ENCODE results near the gene FARS2.

The FARS2 gene

DNA sequence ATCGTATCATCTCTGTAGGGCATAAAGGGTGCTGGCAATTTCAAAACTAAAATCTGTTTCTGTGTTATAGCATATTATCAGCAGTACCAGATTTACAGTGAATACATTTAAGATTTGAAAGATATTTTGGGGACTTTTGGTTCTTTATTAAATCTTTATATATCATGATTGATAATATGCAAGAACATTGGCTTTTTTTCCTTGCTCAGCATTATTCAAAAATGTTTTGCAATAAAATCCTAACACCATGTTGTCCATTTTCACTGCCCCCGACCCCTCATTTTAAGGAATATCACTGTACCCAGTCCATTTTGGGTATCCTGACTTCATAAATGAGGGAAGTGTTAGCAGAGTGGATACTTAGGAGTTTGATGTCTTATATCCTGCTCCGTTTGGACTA lies 16.3 kb downstream of the FARS2 start:
- TF ChIP-seq ZNF311 (tag by site-specific recombination; IDR thresholded peaks at IDR 0.05; ENCODE audit: borderline replicate concordance): no peak
- TF ChIP-seq, protein P1, sequence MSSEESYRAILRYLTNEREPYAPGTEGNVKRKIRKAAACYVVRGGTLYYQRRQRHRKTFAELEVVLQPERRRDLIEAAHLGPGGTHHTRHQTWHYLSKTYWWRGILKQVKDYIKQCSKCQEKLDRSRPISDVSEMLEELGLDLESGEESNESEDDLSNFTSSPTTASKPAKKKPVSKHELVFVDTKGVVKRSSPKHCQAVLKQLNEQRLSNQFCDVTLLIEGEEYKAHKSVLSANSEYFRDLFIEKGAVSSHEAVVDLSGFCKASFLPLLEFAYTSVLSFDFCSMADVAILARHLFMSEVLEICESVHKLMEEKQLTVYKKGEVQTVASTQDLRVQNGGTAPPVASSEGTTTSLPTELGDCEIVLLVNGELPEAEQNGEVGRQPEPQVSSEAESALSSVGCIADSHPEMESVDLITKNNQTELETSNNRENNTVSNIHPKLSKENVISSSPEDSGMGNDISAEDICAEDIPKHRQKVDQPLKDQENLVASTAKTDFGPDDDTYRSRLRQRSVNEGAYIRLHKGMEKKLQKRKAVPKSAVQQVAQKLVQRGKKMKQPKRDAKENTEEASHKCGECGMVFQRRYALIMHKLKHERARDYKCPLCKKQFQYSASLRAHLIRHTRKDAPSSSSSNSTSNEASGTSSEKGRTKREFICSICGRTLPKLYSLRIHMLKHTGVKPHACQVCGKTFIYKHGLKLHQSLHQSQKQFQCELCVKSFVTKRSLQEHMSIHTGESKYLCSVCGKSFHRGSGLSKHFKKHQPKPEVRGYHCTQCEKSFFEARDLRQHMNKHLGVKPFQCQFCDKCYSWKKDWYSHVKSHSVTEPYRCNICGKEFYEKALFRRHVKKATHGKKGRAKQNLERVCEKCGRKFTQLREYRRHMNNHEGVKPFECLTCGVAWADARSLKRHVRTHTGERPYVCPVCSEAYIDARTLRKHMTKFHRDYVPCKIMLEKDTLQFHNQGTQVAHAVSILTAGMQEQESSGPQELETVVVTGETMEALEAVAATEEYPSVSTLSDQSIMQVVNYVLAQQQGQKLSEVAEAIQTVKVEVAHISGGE (tag by site-specific recombination; conservative IDR thresholded peaks at IDR 0.05; ENCODE audit: low read depth): no peak
- TF ChIP-seq KLF16 (tag by site-specific recombination; IDR thresholded peaks at IDR 0.05): no peak
- TF ChIP-seq, protein P2, sequence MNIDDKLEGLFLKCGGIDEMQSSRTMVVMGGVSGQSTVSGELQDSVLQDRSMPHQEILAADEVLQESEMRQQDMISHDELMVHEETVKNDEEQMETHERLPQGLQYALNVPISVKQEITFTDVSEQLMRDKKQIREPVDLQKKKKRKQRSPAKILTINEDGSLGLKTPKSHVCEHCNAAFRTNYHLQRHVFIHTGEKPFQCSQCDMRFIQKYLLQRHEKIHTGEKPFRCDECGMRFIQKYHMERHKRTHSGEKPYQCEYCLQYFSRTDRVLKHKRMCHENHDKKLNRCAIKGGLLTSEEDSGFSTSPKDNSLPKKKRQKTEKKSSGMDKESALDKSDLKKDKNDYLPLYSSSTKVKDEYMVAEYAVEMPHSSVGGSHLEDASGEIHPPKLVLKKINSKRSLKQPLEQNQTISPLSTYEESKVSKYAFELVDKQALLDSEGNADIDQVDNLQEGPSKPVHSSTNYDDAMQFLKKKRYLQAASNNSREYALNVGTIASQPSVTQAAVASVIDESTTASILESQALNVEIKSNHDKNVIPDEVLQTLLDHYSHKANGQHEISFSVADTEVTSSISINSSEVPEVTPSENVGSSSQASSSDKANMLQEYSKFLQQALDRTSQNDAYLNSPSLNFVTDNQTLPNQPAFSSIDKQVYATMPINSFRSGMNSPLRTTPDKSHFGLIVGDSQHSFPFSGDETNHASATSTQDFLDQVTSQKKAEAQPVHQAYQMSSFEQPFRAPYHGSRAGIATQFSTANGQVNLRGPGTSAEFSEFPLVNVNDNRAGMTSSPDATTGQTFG (tag by site-specific recombination; IDR thresholded peaks at IDR 0.05; ENCODE audit: borderline replicate concordance): no peak
- TF ChIP-seq ZNF416 (tag by site-specific recombination; IDR thresholded peaks at IDR 0.05): no peak
- TF ChIP-seq ZNF629 (tag by site-specific recombination; IDR thresholded peaks at IDR 0.05): no peak
- no peak for TF ChIP-seq SP7 (tag by site-specific recombination; IDR thresholded peaks at IDR 0.05)
- TF ChIP-seq, protein P3, sequence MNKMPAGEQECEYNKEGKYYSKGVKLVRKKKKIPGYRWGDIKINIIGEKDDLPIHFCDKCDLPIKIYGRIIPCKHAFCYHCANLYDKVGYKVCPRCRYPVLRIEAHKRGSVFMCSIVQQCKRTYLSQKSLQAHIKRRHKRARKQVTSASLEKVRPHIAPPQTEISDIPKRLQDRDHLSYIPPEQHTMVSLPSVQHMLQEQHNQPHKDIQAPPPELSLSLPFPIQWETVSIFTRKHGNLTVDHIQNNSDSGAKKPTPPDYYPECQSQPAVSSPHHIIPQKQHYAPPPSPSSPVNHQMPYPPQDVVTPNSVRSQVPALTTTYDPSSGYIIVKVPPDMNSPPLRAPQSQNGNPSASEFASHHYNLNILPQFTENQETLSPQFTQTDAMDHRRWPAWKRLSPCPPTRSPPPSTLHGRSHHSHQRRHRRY (tag by site-specific recombination; IDR thresholded peaks at IDR 0.05): no peak
- TF ChIP-seq ZNF707 (tag by site-specific recombination; IDR thresholded peaks at IDR 0.05): no peak
- no peak for TF ChIP-seq MZF1 (tag by site-specific recombination; IDR thresholded peaks at IDR 0.05; ENCODE audit: borderline replicate concordance)
- H3K4me3 ChIP-seq (ENCODE audit: low read depth, low read length): no peak overlapping the region
- H3K27ac ChIP-seq (ENCODE audit: extremely low read depth, low read depth, low read length): no peak overlapping the region
- no peaks in the 10 kb centered on the region for H3K4me1 ChIP-seq (ENCODE audit: control insufficient read depth, insufficient read depth, low read length)
- POLR2A ChIA-PET: no interaction called here
- no peaks in the 10 kb centered on the region for H3K9me3 ChIP-seq (ENCODE audit: control insufficient read depth, insufficient read depth, low read depth, low read length)
- CTCF ChIA-PET: interaction anchor here (0.6 to 0.9 kb wide), 3 partner anchors 15 to 870 kb away, joined by 3 read pairs; no protein-coding TSS in a partner anchor
- H3K36me3 ChIP-seq (ENCODE audit: control insufficient read depth in 2 of 2, insufficient read depth in 1 of 2, low read length in 2 of 2): no peaks in the 10 kb centered on the region

DNA sequence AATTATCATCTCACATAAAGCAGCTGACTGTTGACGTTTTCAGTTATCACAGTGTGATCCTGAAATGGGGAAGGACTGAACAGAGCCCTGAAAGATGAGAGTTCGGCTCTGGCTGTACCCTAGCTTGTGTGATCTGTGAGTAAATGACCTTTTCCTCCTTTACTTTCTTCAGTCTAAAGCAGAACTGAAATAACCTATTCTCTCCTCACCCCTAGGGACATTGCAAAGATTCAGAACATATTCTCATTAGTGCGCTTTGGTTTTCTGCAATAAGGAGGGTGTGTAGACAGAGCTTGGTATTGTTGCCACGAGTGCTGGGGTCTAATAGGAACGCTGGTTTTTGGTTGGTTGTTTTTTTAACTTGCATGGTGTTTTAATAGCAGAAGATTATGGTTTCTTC lies 16.7 kb downstream of the FARS2 start:
- Histone ChIP-seq H3K36me3 (ENCODE audit: control insufficient read depth in 2 of 2, insufficient read depth in 1 of 2, low read length in 2 of 2) (no peaks in the 10 kb centered on the region), H3K4me1 (ENCODE audit: control insufficient read depth, insufficient read depth, low read length) (no peaks in the 10 kb centered on the region), H3K9me3 (ENCODE audit: control insufficient read depth, insufficient read depth, low read depth, low read length) (no peaks in the 10 kb centered on the region), H3K27ac (ENCODE audit: extremely low read depth, low read depth, low read length) (no peak overlapping the region), H3K4me3 (ENCODE audit: low read depth, low read length) (no peak overlapping the region)
- CTCF ChIA-PET: interaction anchor here (0.6 to 0.9 kb wide), 2 partner anchors 15 to 870 kb away, joined by 3 read pairs; no protein-coding TSS in a partner anchor
- POLR2A ChIA-PET: no interaction called here
- TF ChIP-seq, protein P2 (tag by site-specific recombination; IDR thresholded peaks at IDR 0.05; ENCODE audit: borderline replicate concordance): no peak
- TF ChIP-seq YY1 (tag by site-specific recombination; IDR thresholded peaks at IDR 0.05) (no peak), ZNF239 (tag by site-specific recombination; IDR thresholded peaks at IDR 0.05) (no peak), ZNF548 (tag by site-specific recombination; IDR thresholded peaks at IDR 0.05) (no peak), ZNF501 (tag by site-specific recombination; IDR thresholded peaks at IDR 0.05) (no peak), ZNF707 (tag by site-specific recombination; IDR thresholded peaks at IDR 0.05) (no peak), ZNF48 (tag by site-specific recombination; IDR thresholded peaks at IDR 0.05) (no peak), WT1 (tag by site-specific recombination; IDR thresholded peaks at IDR 0.05) (no peak), ZNF571 (tag by site-specific recombination; IDR thresholded peaks at IDR 0.05) (no peak), ZNF391 (tag by site-specific recombination; IDR thresholded peaks at IDR 0.05; ENCODE audit: borderline replicate concordance, low read depth) (no peak), ZNF132 (tag by site-specific recombination; IDR thresholded peaks at IDR 0.05; ENCODE audit: borderline replicate concordance) (no peak)
- TF ChIP-seq, protein P4, sequence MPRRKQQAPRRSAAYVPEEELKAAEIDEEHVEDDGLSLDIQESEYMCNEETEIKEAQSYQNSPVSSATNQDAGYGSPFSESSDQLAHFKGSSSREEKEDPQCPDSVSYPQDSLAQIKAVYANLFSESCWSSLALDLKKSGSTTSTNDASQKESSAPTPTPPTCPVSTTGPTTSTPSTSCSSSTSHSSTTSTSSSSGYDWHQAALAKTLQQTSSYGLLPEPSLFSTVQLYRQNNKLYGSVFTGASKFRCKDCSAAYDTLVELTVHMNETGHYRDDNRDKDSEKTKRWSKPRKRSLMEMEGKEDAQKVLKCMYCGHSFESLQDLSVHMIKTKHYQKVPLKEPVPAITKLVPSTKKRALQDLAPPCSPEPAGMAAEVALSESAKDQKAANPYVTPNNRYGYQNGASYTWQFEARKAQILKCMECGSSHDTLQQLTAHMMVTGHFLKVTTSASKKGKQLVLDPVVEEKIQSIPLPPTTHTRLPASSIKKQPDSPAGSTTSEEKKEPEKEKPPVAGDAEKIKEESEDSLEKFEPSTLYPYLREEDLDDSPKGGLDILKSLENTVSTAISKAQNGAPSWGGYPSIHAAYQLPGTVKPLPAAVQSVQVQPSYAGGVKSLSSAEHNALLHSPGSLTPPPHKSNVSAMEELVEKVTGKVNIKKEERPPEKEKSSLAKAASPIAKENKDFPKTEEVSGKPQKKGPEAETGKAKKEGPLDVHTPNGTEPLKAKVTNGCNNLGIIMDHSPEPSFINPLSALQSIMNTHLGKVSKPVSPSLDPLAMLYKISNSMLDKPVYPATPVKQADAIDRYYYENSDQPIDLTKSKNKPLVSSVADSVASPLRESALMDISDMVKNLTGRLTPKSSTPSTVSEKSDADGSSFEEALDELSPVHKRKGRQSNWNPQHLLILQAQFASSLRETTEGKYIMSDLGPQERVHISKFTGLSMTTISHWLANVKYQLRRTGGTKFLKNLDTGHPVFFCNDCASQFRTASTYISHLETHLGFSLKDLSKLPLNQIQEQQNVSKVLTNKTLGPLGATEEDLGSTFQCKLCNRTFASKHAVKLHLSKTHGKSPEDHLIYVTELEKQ (tag by site-specific recombination; IDR thresholded peaks at IDR 0.05; ENCODE audit: borderline replicate concordance): no peak
- TF ChIP-seq, protein P3 (tag by site-specific recombination; IDR thresholded peaks at IDR 0.05): no peak
